ENCODE results near the gene TTC23L.

- TF ChIP-seq, protein P1, sequence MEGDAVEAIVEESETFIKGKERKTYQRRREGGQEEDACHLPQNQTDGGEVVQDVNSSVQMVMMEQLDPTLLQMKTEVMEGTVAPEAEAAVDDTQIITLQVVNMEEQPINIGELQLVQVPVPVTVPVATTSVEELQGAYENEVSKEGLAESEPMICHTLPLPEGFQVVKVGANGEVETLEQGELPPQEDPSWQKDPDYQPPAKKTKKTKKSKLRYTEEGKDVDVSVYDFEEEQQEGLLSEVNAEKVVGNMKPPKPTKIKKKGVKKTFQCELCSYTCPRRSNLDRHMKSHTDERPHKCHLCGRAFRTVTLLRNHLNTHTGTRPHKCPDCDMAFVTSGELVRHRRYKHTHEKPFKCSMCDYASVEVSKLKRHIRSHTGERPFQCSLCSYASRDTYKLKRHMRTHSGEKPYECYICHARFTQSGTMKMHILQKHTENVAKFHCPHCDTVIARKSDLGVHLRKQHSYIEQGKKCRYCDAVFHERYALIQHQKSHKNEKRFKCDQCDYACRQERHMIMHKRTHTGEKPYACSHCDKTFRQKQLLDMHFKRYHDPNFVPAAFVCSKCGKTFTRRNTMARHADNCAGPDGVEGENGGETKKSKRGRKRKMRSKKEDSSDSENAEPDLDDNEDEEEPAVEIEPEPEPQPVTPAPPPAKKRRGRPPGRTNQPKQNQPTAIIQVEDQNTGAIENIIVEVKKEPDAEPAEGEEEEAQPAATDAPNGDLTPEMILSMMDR (IDR thresholded peaks at IDR 0.05) = no peak
- TF ChIP-seq POLR2A (IDR thresholded peaks at IDR 0.05) = no peak
Observed at GRCh38 chr5:34866989-34867471, 28.1 kb downstream of the TTC23L start.

Measured in gastroesophageal sphincter (tissue), 3 donors.